Measurements from ENCODE around the gene TOX4. TPM values are rescaled to one million over a fixed set of nuclear protein-coding genes. Genes with fewer than 3 reads are reported as not detected.

Gene TOX4
- total and polyA plus RNA-seq, 9 of the 15 experiments (the other 6 are each of a cell fraction or from before 2014, with no cell fraction given), result 9.9 to 76.5 (median 41.0) TPM

DNA sequence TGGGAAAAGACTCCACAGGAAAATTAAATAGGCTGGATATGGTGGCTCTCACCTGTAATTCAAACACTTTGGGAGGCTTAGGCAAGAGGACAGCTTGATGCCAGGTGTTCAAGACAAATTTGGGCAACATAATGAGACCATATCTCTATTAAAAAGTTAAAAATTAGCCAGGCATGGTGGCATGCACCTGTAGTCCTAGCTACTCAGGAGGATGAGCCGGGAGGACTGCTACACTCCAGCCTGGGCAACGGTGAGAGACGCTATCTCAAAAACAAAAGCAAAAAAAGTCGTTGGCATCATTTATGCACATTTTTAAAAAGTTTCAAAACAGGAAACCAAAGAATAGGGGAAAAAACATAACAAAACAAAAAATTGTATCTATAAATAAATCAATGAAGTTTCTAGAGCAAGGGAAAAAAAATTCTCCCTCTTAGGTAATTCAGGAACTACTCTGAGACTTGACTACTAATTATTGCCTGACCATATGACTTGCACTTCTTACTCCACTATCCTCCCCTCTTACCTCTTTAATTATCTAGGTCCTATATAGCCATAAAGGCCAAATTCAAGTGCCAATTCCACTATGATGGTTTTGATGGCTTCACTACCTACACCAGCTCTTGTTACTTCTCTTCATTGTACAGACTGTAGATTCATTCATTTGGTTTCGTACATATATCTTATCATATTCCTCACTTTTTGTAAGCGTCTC is 32.6 kb downstream of the TOX4 start:
- ATAC-seq (peak; percentile 13; the same call in 1 of the 3 replicates), FAIRE-seq (no peak), DNase-seq (ENCODE audit: extremely low read depth in 1 of 4, low spot score in 3 of 4) (no peak)
- no peaks in the 10 kb centered on the region for H3K27me3 ChIP-seq (ENCODE audit: control insufficient read depth in 2 of 2, insufficient read depth in 2 of 2, low read length in 2 of 2)
- H2AFZ ChIP-seq (ENCODE audit: low read depth, low read length), result no peak overlapping the region
- peak overlapping the region; percentile 55 to 92; a peak in 3 of 4 replicates for H3K9ac ChIP-seq (ENCODE audit: insufficient read depth in 1 of 2, low read depth in 2 of 2, low read length in 2 of 2)
- POLR2A ChIA-PET, result interaction anchor here (0.8 to 3.5 kb wide), 5 partner anchors 8 to 26 kb away, joined by 5 to 39 read pairs (median 5); partner anchors contain the start of gene SALL2
- intact Hi-C loops (cut with micrococcal nuclease) (loop anchor here (2.0 to 5.0 kb wide), 3 partner anchors 17 to 48 kb away; partner anchors contain the start of genes RAB2B, SALL2 and TOX4), in situ Hi-C loops (cut with MboI) (no loop called here)
- CTCF ChIA-PET (ENCODE audit: low intra/inter-chr PET ratio), result no interaction called here
- H3K9me3 ChIP-seq (replicated peaks; ENCODE audit: control insufficient read depth, insufficient read depth, low read depth, low read length), result no peaks in the 10 kb centered on the region
- peak overlapping the region; percentile 91; the same call in 2 of the 3 replicates for H3K27ac ChIP-seq (ENCODE audit: extremely low read depth, low read depth, low read length)
- peak overlapping the region; percentile 59 for H3K4me3 ChIP-seq
- BruUV-seq (replicated peaks), result no TSS peak
- no peaks in the 10 kb centered on the region; a peak in 2 of 5 replicates for H3K4me1 ChIP-seq (replicated peaks in 1 of 2; ENCODE audit: control insufficient read depth in 2 of 2, insufficient read depth in 2 of 2, low read length in 2 of 2)
- 12% methylated on average over 6 of the region's 6 CpGs for WGBS (ENCODE audit: insufficient coverage, low coverage, missing lambda C conversion rate)
- peak; percentile 67 for TF ChIP-seq NFE2 (IDR thresholded peaks at IDR 0.05; ENCODE audit: low read depth)
- TF ChIP-seq MAFG (tag; conservative IDR thresholded peaks at IDR 0.05), result peak; percentile 30; the same call in 1 of the 2 replicates
- TF ChIP-seq, protein P1, sequence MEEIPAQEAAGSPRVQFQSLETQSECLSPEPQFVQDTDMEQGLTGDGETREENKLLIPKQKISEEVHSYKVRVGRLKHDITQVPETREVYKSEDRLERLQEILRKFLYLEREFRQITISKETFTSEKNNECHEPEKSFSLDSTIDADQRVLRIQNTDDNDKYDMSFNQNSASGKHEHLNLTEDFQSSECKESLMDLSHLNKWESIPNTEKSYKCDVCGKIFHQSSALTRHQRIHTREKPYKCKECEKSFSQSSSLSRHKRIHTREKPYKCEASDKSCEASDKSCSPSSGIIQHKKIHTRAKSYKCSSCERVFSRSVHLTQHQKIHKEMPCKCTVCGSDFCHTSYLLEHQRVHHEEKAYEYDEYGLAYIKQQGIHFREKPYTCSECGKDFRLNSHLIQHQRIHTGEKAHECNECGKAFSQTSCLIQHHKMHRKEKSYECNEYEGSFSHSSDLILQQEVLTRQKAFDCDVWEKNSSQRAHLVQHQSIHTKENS (CRISPR knock-in tag; IDR thresholded peaks at IDR 0.05), result no peak
- TF ChIP-seq SUPT5H (IDR thresholded peaks at IDR 0.05), result 0 out of 2 replicates have a peak, but pooled peaks have one; percentile 11
- peak; percentile 51; the same call in 1 of the 2 replicates for TF ChIP-seq C11orf30 (IDR thresholded peaks at IDR 0.05; ENCODE audit: low read depth)
- TF ChIP-seq ZNF316 (IDR thresholded peaks at IDR 0.05), result peak; percentile 47
- TF ChIP-seq, protein P2, sequence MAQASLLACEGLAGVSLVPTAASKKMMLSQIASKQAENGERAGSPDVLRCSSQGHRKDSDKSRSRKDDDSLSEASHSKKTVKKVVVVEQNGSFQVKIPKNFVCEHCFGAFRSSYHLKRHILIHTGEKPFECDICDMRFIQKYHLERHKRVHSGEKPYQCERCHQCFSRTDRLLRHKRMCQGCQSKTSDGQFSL (CRISPR knock-in tag; IDR thresholded peaks at IDR 0.05), result no peak
- TF ChIP-seq, protein P2 (tag; IDR thresholded peaks at IDR 0.05), result no peak
- TF ChIP-seq, protein P3, sequence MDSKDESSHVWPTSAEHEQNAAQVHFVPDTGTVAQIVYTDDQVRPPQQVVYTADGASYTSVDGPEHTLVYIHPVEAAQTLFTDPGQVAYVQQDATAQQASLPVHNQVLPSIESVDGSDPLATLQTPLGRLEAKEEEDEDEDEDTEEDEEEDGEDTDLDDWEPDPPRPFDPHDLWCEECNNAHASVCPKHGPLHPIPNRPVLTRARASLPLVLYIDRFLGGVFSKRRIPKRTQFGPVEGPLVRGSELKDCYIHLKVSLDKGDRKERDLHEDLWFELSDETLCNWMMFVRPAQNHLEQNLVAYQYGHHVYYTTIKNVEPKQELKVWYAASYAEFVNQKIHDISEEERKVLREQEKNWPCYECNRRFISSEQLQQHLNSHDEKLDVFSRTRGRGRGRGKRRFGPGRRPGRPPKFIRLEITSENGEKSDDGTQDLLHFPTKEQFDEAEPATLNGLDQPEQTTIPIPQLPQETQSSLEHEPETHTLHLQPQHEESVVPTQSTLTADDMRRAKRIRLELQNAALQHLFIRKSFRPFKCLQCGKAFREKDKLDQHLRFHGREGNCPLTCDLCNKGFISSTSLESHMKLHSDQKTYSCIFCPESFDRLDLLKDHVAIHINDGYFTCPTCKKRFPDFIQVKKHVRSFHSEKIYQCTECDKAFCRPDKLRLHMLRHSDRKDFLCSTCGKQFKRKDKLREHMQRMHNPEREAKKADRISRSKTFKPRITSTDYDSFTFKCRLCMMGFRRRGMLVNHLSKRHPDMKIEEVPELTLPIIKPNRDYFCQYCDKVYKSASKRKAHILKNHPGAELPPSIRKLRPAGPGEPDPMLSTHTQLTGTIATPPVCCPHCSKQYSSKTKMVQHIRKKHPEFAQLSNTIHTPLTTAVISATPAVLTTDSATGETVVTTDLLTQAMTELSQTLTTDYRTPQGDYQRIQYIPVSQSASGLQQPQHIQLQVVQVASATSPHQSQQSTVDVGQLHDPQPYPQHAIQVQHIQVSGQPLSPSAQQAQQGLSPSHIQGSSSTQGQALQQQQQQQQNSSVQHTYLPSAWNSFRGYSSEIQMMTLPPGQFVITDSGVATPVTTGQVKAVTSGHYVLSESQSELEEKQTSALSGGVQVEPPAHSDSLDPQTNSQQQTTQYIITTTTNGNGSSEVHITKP (IDR thresholded peaks at IDR 0.05; ENCODE audit: partially characterized antibody), result peak; percentile 29
- no peak for TF ChIP-seq HDAC8 (tag; IDR thresholded peaks at IDR 0.05)
- H3K79me2 ChIP-seq (ENCODE audit: control insufficient read depth, insufficient read depth, low read length), result peaks cover 61% of the 10 kb centered on the region
- H3K36me3 ChIP-seq (ENCODE audit: control insufficient read depth, insufficient read depth, low read length), result peaks cover 35% of the 10 kb centered on the region
- H4K20me1 ChIP-seq (replicated peaks; ENCODE audit: control insufficient read depth, insufficient read depth, low read length), result no peaks in the 10 kb centered on the region
- H3K9me1 ChIP-seq (ENCODE audit: control insufficient read depth, insufficient read depth, low read length), result no peaks in the 10 kb centered on the region
- peak overlapping the region; percentile 87 for H3K4me2 ChIP-seq (ENCODE audit: insufficient read depth, low read length)
